Measurements from ENCODE around the gene CLBA1. TPM values are rescaled to one million over a fixed set of nuclear protein-coding genes. Genes with fewer than 3 reads are reported as not detected.

Gene CLBA1
- total RNA-seq, 1 donor from 2014 or later: 3.9 TPM

GRCh38 chr14:104989951-104990303 is 4.3 kb downstream of the CLBA1 start:
- CTCF ChIA-PET: no interaction called here
- Mint-ChIP-seq H3K4me3 (no peak overlapping the region), H3K27me3 (peaks cover 5% of the 10 kb centered on the region), H3K27ac (no peak overlapping the region), H3K4me1 (peaks cover 7% of the 10 kb centered on the region), H3K36me3 (ENCODE audit: low read depth) (no peaks in the 10 kb centered on the region), H3K9me3 (no peaks in the 10 kb centered on the region)
- no peak for TF ChIP-seq CTCF (IDR thresholded peaks at IDR 0.05)
- POLR2A ChIA-PET: no interaction called here
- intact Hi-C loops (cut with micrococcal nuclease): loop anchor here (5.0 kb wide), 1 partner anchor 502 kb away; the partner anchor contains the start of gene TEDC1
- no peak for DNase-seq
- ATAC-seq (ENCODE audit: low read depth): no peak

GRCh38 chr14:104991896-104992230 is 6.3 kb downstream of the CLBA1 start:
- ATAC-seq (ENCODE audit: low read depth) (no peak), DNase-seq (no peak)
- no peaks in the 10 kb centered on the region for H3K9me3 Mint-ChIP-seq
- ChIA-PET CTCF (no interaction called here), POLR2A (no interaction called here)
- peaks cover 3% of the 10 kb centered on the region for H3K4me1 Mint-ChIP-seq
- intact Hi-C loops (cut with micrococcal nuclease): no loop called here
- peaks cover 5% of the 10 kb centered on the region for H3K27me3 Mint-ChIP-seq
- no peak for TF ChIP-seq CTCF (IDR thresholded peaks at IDR 0.05)
- no peak overlapping the region for H3K4me3 Mint-ChIP-seq
- H3K27ac Mint-ChIP-seq: no peak overlapping the region
- H3K36me3 Mint-ChIP-seq (ENCODE audit: low read depth): no peaks in the 10 kb centered on the region

- no peak for DNase-seq
- H3K4me1 Mint-ChIP-seq: no peaks in the 10 kb centered on the region
- TF ChIP-seq CTCF (IDR thresholded peaks at IDR 0.05): no peak
- ATAC-seq (ENCODE audit: low read depth): no peak
- H3K9me3 Mint-ChIP-seq: no peaks in the 10 kb centered on the region
- H3K27ac Mint-ChIP-seq: no peak overlapping the region
- H3K27me3 Mint-ChIP-seq: peaks cover 3% of the 10 kb centered on the region
- intact Hi-C loops (cut with micrococcal nuclease): no loop called here
- CTCF ChIA-PET: no interaction called here
- POLR2A ChIA-PET: no interaction called here
- H3K36me3 Mint-ChIP-seq (ENCODE audit: low read depth): no peaks in the 10 kb centered on the region
- no peak overlapping the region for H3K4me3 Mint-ChIP-seq
Measured at GRCh38 chr14:104992501-104992900, 6.9 kb downstream of the CLBA1 start.

GRCh38 chr14:104993306-104993705 is 7.7 kb downstream of the CLBA1 start:
- POLR2A ChIA-PET: no interaction called here
- ATAC-seq (ENCODE audit: low read depth) (no peak), DNase-seq (no peak)
- intact Hi-C loops (cut with micrococcal nuclease): no loop called here
- no peaks in the 10 kb centered on the region for H3K9me3 Mint-ChIP-seq
- no peaks in the 10 kb centered on the region for H3K4me1 Mint-ChIP-seq
- no peaks in the 10 kb centered on the region for H3K36me3 Mint-ChIP-seq (ENCODE audit: low read depth)
- H3K27me3 Mint-ChIP-seq: peaks cover 3% of the 10 kb centered on the region
- no peak for TF ChIP-seq CTCF (IDR thresholded peaks at IDR 0.05)
- no peak overlapping the region for H3K27ac Mint-ChIP-seq
- CTCF ChIA-PET: interaction anchor here (1.1 kb wide), 1 partner anchor 18 kb away, joined by 4 read pairs; no protein-coding TSS in a partner anchor
- no peak overlapping the region for H3K4me3 Mint-ChIP-seq

- Mint-ChIP-seq H3K36me3 (ENCODE audit: low read depth) (no peaks in the 10 kb centered on the region), H3K9me3 (no peaks in the 10 kb centered on the region), H3K4me3 (no peak overlapping the region), H3K27me3 (no peaks in the 10 kb centered on the region), H3K27ac (no peak overlapping the region), H3K4me1 (no peaks in the 10 kb centered on the region)
- DNase-seq (no peak), ATAC-seq (ENCODE audit: low read depth) (no peak)
- intact Hi-C loops (cut with micrococcal nuclease): no loop called here
- no peak for TF ChIP-seq CTCF (IDR thresholded peaks at IDR 0.05)
- ChIA-PET POLR2A (no interaction called here), CTCF (interaction anchor here (1.1 kb wide), 1 partner anchor 19 kb away, joined by 4 read pairs; no protein-coding TSS in a partner anchor)
Measured at GRCh38 chr14:104993808-104994591, 8.4 kb downstream of the CLBA1 start.
